Body of pancreas (tissue), 4 donors: ENCODE data around the gene CEP170B. TPM values are rescaled to one million over a fixed set of nuclear protein-coding genes. Genes with fewer than 3 reads are reported as not detected.

ENCODE experiments used
- ATAC-seq: fragments of 150-250 bp; one replicate; pipeline ENCODE4 v1.9.1; 2016
- DNase-seq, 4 donors: peaks; one replicate each; pipeline ENCODE4 v3.0.0-alpha.2; 2019
- H3K27ac ChIP-seq, 4 donors: fragments of 200-600 bp; sonication (generic); 1 replicate in 3 of 4; 2 replicates in 1 of 4; pipeline versions ENCODE4 v1.5.1 to v1.6.1; 2016 to 2019; ENCODE audit warnings: mild to moderate bottlenecking in 1 of 4, mixed read lengths in 1 of 4, moderate library complexity in 1 of 4
- H3K27me3 ChIP-seq, 2 donors: fragments of 200-600 bp; sonication (generic); one replicate each; pipeline ENCODE4 v1.6.0; 2016; ENCODE audit warnings: mild to moderate bottlenecking in 1 of 2
- H3K36me3 ChIP-seq, 2 donors: fragments of 200-600 bp; sonication (generic); replicated peaks in 1 of 2; 2 replicates each; pipeline ENCODE4 v1.5.1; 2016; ENCODE audit warnings: low read depth in 2 of 2; ENCODE audit not compliant: insufficient read depth in 1 of 2
- H3K4me1 ChIP-seq: fragments of 200-600 bp; sonication (generic); one replicate; pipeline ENCODE4 v1.6.0; 2016
- H3K4me3 ChIP-seq, 2 donors: fragments of 200-600 bp; sonication (generic); 1 replicate in 1 of 2; 2 replicates in 1 of 2; pipeline ENCODE4 v1.5.1; 2016 to 2019
- H3K9me3 ChIP-seq, 3 donors: fragments of 200-600 bp; sonication (generic); 1 replicate in 2 of 3; 2 replicates in 1 of 3; pipeline ENCODE4 v1.5.1; 2016
- CTCF ChIP-seq, 7 experiments: fragments of 450-650 bp in 4 of 7; fragments of 200-600 bp in 3 of 7; sonication (generic) in 3 of 7; IDR thresholded peaks; one replicate each; pipeline ENCODE4 v1.5.1; 2016 to 2019; ENCODE audit warnings: antibody characterized with exemption in 7 of 7
- POLR2A ChIP-seq, 3 donors: fragments of 450-650 bp; IDR thresholded peaks; one replicate each; pipeline ENCODE4 v1.6.1; 2016; ENCODE audit warnings: antibody characterized with exemption in 3 of 3, mild to moderate bottlenecking in 2 of 3
- WGBS, 2 donors: methylation state at CpG; one replicate each; pipeline ENCODE4 v1.1.5; 2017; 5-methylcytosine and 5-hydroxymethylcytosine counted together
- intact Hi-C: fragments of 100-400 bp; cut with DNase I; formaldehyde crosslinking; loops from one replicate; pipeline ENCODE4 v1.15.1; 2023
- total RNA-seq, 2 donors: library from RNA; depleted of rRNA; stranded (reverse); fragments of >200 nt; gene quantifications; one replicate each; pipeline ENCODE4 v1.1.0, GENCODE V29; 2016

The CEP170B gene
- total RNA-seq, 2 donors from 2014 or later: 23.6 to 41.9 TPM

- intact Hi-C loops: no loop called here
- Histone ChIP-seq H3K27me3 (no peaks in the 10 kb centered on the region), H3K36me3 (no peaks in the 10 kb centered on the region), H3K4me3 (no peak overlapping the region), H3K27ac (no peak overlapping the region), H3K4me1 (peaks cover 13% of the 10 kb centered on the region), H3K9me3 (no peaks in the 10 kb centered on the region)
- TF ChIP-seq POLR2A (IDR thresholded peaks at IDR 0.05) (no peak), CTCF (IDR thresholded peaks at IDR 0.05) (no peak)
- 85 to 95% methylated on average over 4 to 12 of the region's 17 CpGs for WGBS, 2 donors
- no peak for DNase-seq
- ATAC-seq: no peak
These were observed 63.5 kb downstream of the CEP170B start for GRCh38 chr14:104928391-104929133.

GRCh38 chr14:104929268-104930230 lies 64.5 kb downstream of the CEP170B start:
- H3K4me3 ChIP-seq: no peak overlapping the region
- WGBS, 2 donors: 87 to 89% methylated on average over 13 to 15 of the region's 15 CpGs
- H3K27ac ChIP-seq: no peak overlapping the region
- no peak for TF ChIP-seq POLR2A (IDR thresholded peaks at IDR 0.05)
- H3K36me3 ChIP-seq: no peaks in the 10 kb centered on the region
- intact Hi-C loops: no loop called here
- no peak for DNase-seq
- H3K27me3 ChIP-seq: no peaks in the 10 kb centered on the region
- no peak for ATAC-seq
- H3K9me3 ChIP-seq: no peaks in the 10 kb centered on the region
- H3K4me1 ChIP-seq: peaks cover 13% of the 10 kb centered on the region

- no peaks in the 10 kb centered on the region for H3K9me3 ChIP-seq
- H3K27ac ChIP-seq: no peak overlapping the region
- no peaks in the 10 kb centered on the region for H3K27me3 ChIP-seq
- DNase-seq: peak in 2 of 4 donors; percentile 4 to 43
- no peaks in the 10 kb centered on the region for H3K36me3 ChIP-seq
- no peak for TF ChIP-seq POLR2A (IDR thresholded peaks at IDR 0.05)
- TF ChIP-seq CTCF (IDR thresholded peaks at IDR 0.05): no peak
- peaks cover 24% of the 10 kb centered on the region for H3K4me1 ChIP-seq
- 77 to 86% methylated on average over 8 to 10 of the region's 10 CpGs for WGBS, 2 donors
- intact Hi-C loops: no loop called here
- H3K4me3 ChIP-seq: no peak overlapping the region
- ATAC-seq: no peak
These were observed 65.6 kb downstream of the CEP170B start for GRCh38 chr14:104930526-104931303.

- DNase-seq: no peak
- 79 to 88% methylated on average over 8 to 9 of the region's 9 CpGs for WGBS, 2 donors
- TF ChIP-seq POLR2A (IDR thresholded peaks at IDR 0.05) (no peak), CTCF (IDR thresholded peaks at IDR 0.05) (no peak)
- Histone ChIP-seq H3K27me3 (no peaks in the 10 kb centered on the region), H3K4me1 (peaks cover 26% of the 10 kb centered on the region), H3K36me3 (no peaks in the 10 kb centered on the region), H3K27ac (no peak overlapping the region), H3K4me3 (no peak overlapping the region), H3K9me3 (no peaks in the 10 kb centered on the region)
- intact Hi-C loops: no loop called here
- ATAC-seq: no peak
These were observed 66.3 kb downstream of the CEP170B start for GRCh38 chr14:104931304-104931770.
